Measurements from ENCODE around the gene MCM3.

GRCh38 chr6:52330470-52330869 is 45.9 kb upstream of the MCM3 start:
- TF ChIP-seq EZH2 (IDR thresholded peaks at IDR 0.05; ENCODE audit: borderline replicate concordance, insufficient read depth, low read depth, low read length, poor library complexity, severe bottlenecking) = no peak
- no peak for TF ChIP-seq CTCF (IDR thresholded peaks at IDR 0.05)
